ENCODE results near the gene P3R3URF. TPM values are rescaled to one million over a fixed set of nuclear protein-coding genes. Genes with fewer than 3 reads are reported as not detected.

The P3R3URF gene
- polyA plus RNA-seq, 3 donors, result not detected

- H3K27me3 Mint-ChIP-seq (ENCODE audit: low read depth in 3 of 3), result peaks cover 1 to 4% (median 3%) of the 10 kb centered on the region in 3 donors
- no peak overlapping the region for H3K27ac Mint-ChIP-seq
- H3K4me2 ChIP-seq (replicated peaks; ENCODE audit: extremely low read depth, low read length, poor library complexity, severe bottlenecking), result no peak overlapping the region
- no peak for DNase-seq
- peaks cover 0 to 1% (median 0%) of the 10 kb centered on the region in 7 donors for H3K9me3 Mint-ChIP-seq
- H3K27me3 ChIP-seq (ENCODE audit: control insufficient read depth in 2 of 2, insufficient read depth in 2 of 2, low read length in 2 of 2), result no peaks in the 10 kb centered on the region
- H3K36me3 Mint-ChIP-seq, result no peaks in the 10 kb centered on the region
- no peak overlapping the region for H3K4me3 ChIP-seq (replicated peaks in 1 of 3; ENCODE audit: low read depth in 2 of 3, low read length in 3 of 3)
- H3K27ac ChIP-seq (ENCODE audit: low read depth in 1 of 2, low read length in 2 of 2), result no peak overlapping the region
- no peaks in the 10 kb centered on the region for H4K20me1 ChIP-seq (ENCODE audit: insufficient read depth, low read length)
- H3K9me3 ChIP-seq (replicated peaks in 1 of 2; ENCODE audit: control insufficient read depth in 1 of 2, insufficient read depth in 1 of 2, low read length in 2 of 2), result no peaks in the 10 kb centered on the region
- no peaks in the 10 kb centered on the region for H3K79me2 ChIP-seq (ENCODE audit: insufficient read depth, low read length)
- H3K4me1 Mint-ChIP-seq, result no peaks in the 10 kb centered on the region
- intact Hi-C loops (cut with micrococcal nuclease), result no loop called here
- no peaks in the 10 kb centered on the region for H3K4me1 ChIP-seq (ENCODE audit: control insufficient read depth in 1 of 2, insufficient read depth in 2 of 2, low read length in 2 of 2)
- H3K4me3 Mint-ChIP-seq, result no peak overlapping the region
- H3K36me3 ChIP-seq (replicated peaks in 1 of 2; ENCODE audit: control insufficient read depth in 1 of 2, insufficient read depth in 2 of 2, low read length in 2 of 2), result no peaks in the 10 kb centered on the region
- TF ChIP-seq CTCF (IDR thresholded peaks at IDR 0.05), result no peak
- no peak overlapping the region for H2AFZ ChIP-seq (ENCODE audit: insufficient read depth, low read depth, low read length, poor library complexity, severe bottlenecking)
- H3K9ac ChIP-seq (ENCODE audit: insufficient read depth, low read length, poor library complexity, severe bottlenecking), result no peak overlapping the region
Observed at GRCh38 chr1:46215504-46215903, 39.2 kb upstream of the P3R3URF start.

GRCh38 chr1:46211051-46211450 lies 34.8 kb upstream of the P3R3URF start:
- Histone ChIP-seq H3K36me3 (replicated peaks in 1 of 2; ENCODE audit: control insufficient read depth in 1 of 2, insufficient read depth in 2 of 2, low read length in 2 of 2) (no peaks in the 10 kb centered on the region), H4K20me1 (ENCODE audit: insufficient read depth, low read length) (no peaks in the 10 kb centered on the region), H3K27me3 (ENCODE audit: control insufficient read depth in 2 of 2, insufficient read depth in 2 of 2, low read length in 2 of 2) (no peaks in the 10 kb centered on the region), H3K27ac (ENCODE audit: low read depth in 1 of 2, low read length in 2 of 2) (no peak overlapping the region), H3K79me2 (ENCODE audit: insufficient read depth, low read length) (no peaks in the 10 kb centered on the region), H2AFZ (ENCODE audit: insufficient read depth, low read depth, low read length, poor library complexity, severe bottlenecking) (no peak overlapping the region), H3K9me3 (replicated peaks in 1 of 2; ENCODE audit: control insufficient read depth in 1 of 2, insufficient read depth in 1 of 2, low read length in 2 of 2) (no peaks in the 10 kb centered on the region), H3K4me3 (replicated peaks in 1 of 3; ENCODE audit: low read depth in 2 of 3, low read length in 3 of 3) (no peak overlapping the region), H3K4me2 (replicated peaks; ENCODE audit: extremely low read depth, low read length, poor library complexity, severe bottlenecking) (no peak overlapping the region), H3K9ac (ENCODE audit: insufficient read depth, low read length, poor library complexity, severe bottlenecking) (no peak overlapping the region), H3K4me1 (ENCODE audit: control insufficient read depth in 1 of 2, insufficient read depth in 2 of 2, low read length in 2 of 2) (no peaks in the 10 kb centered on the region)
- H3K4me3 Mint-ChIP-seq, result no peak overlapping the region
- no peaks in the 10 kb centered on the region for H3K9me3 Mint-ChIP-seq
- TF ChIP-seq CTCF (IDR thresholded peaks at IDR 0.05), result no peak
- no peak overlapping the region for H3K27ac Mint-ChIP-seq
- WGBS (ENCODE audit: insufficient coverage), result no CpG with 5 or more reads among the region's 2 CpGs
- no peaks in the 10 kb centered on the region for H3K36me3 Mint-ChIP-seq
- intact Hi-C loops (cut with micrococcal nuclease), result no loop called here
- peaks cover 3% of the 10 kb centered on the region for H3K4me1 Mint-ChIP-seq
- peaks cover 0 to 3% (median 0%) of the 10 kb centered on the region in 3 donors for H3K27me3 Mint-ChIP-seq (ENCODE audit: low read depth in 3 of 3)
- DNase-seq, result no peak
